GM10847 (cell line): ENCODE results near the gene AP2A2.

Experiments
- POLR2A ChIP-seq: IDR thresholded peaks from 2 replicates; pipeline ENCODE4 v1.6.1; 2011; ENCODE audit not compliant: insufficient read length; ENCODE audit errors: extremely low read depth

The AP2A2 gene

GRCh38 chr11:1060852-1061616 lies 135.4 kb downstream of the AP2A2 start:
- TF ChIP-seq POLR2A: no peak
